ENCODE measurements around the gene SGPL1. TPM values are rescaled to one million over a fixed set of nuclear protein-coding genes. Genes with fewer than 3 reads are reported as not detected.

The SGPL1 gene
- total RNA-seq, 5 donors from 2014 or later (not counting 1 experiment from before 2014, with no cell fraction given), result 25.0 to 36.8 (median 27.9) TPM

- DNase-seq, result no peak
- H3K4me1 ChIP-seq (ENCODE audit: control insufficient read depth in 1 of 2, extremely low read depth in 1 of 2, insufficient read depth in 2 of 2, low read length in 2 of 2), result peaks cover 0 to 12% of the 10 kb centered on the region in 2 experiments
- CTCF ChIA-PET, result interaction anchor here (0.5 kb wide), 2 partner anchors 9 to 1487 kb away, joined by 3 to 6 read pairs; no protein-coding TSS in a partner anchor
- peak overlapping the region; percentile 31 to 84 for H3K27ac Mint-ChIP-seq
- 86% methylated on average over 10 of the region's 18 CpGs for WGBS (ENCODE audit: insufficient coverage)
- H3K4me3 ChIP-seq (ENCODE audit: control insufficient read depth in 1 of 2, extremely low read depth in 1 of 2, low read length in 1 of 2), result no peak overlapping the region
- peak overlapping the region; percentile 24 to 87 (median 86) for H3K4me3 Mint-ChIP-seq
- no peak for ATAC-seq (replicated peaks in 1 of 4)
- peaks cover 0 to 13% of the 10 kb centered on the region in 2 donors for H3K36me3 ChIP-seq (ENCODE audit: control insufficient read depth in 2 of 2, extremely low read depth in 1 of 2, insufficient read depth in 1 of 2, low read length in 1 of 2)
- no peaks in the 10 kb centered on the region for H3K27me3 ChIP-seq (replicated peaks in 1 of 2; ENCODE audit: control insufficient read depth in 2 of 2, extremely low read depth in 1 of 2, insufficient read depth in 2 of 2, low read length in 1 of 2)
- no peaks in the 10 kb centered on the region for H3K9me3 ChIP-seq
- POLR2A ChIA-PET, result no interaction called here
- no peaks in the 10 kb centered on the region for H3K27me3 Mint-ChIP-seq
- H3K36me3 Mint-ChIP-seq, result peaks cover 12% of the 10 kb centered on the region
- H3K4me1 Mint-ChIP-seq, result peaks cover 4 to 16% (median 10%) of the 10 kb centered on the region in 3 donors
- H3K9me3 Mint-ChIP-seq, result no peaks in the 10 kb centered on the region
- H3K27ac ChIP-seq (ENCODE audit: low read length), result peak overlapping the region; percentile 86
These were observed 70.5 kb downstream of the SGPL1 start for GRCh38 chr10:70885931-70886903.

- DNase-seq (no peak), ATAC-seq (replicated peaks in 1 of 4) (no peak)
- WGBS (ENCODE audit: insufficient coverage), result 100% methylated on average over 6 of the region's 12 CpGs
- Mint-ChIP-seq H3K4me1 (peaks cover 4 to 16% (median 10%) of the 10 kb centered on the region in 3 donors), H3K27ac (peak overlapping the region; percentile 82 to 84), H3K36me3 (peaks cover 12% of the 10 kb centered on the region), H3K9me3 (no peaks in the 10 kb centered on the region), H3K4me3 (peak overlapping the region; percentile 77 to 87 (median 86)), H3K27me3 (no peaks in the 10 kb centered on the region)
- Histone ChIP-seq H3K36me3 (ENCODE audit: control insufficient read depth in 2 of 2, extremely low read depth in 1 of 2, insufficient read depth in 1 of 2, low read length in 1 of 2) (peaks cover 0 to 13% of the 10 kb centered on the region in 2 donors), H3K27ac (ENCODE audit: low read length) (peak overlapping the region; percentile 86), H3K9me3 (no peaks in the 10 kb centered on the region), H3K27me3 (replicated peaks in 1 of 2; ENCODE audit: control insufficient read depth in 2 of 2, extremely low read depth in 1 of 2, insufficient read depth in 2 of 2, low read length in 1 of 2) (no peaks in the 10 kb centered on the region), H3K4me3 (ENCODE audit: control insufficient read depth in 1 of 2, extremely low read depth in 1 of 2, low read length in 1 of 2) (peak overlapping the region in 1 of 2 donors; percentile 97), H3K4me1 (ENCODE audit: control insufficient read depth in 1 of 2, extremely low read depth in 1 of 2, insufficient read depth in 2 of 2, low read length in 2 of 2) (peaks cover 0 to 12% of the 10 kb centered on the region in 2 experiments)
- CTCF ChIA-PET, result interaction anchor here (0.5 to 0.9 kb wide), 4 partner anchors 9 to 1486 kb away, joined by 3 to 6 read pairs (median 4); no protein-coding TSS in a partner anchor
- POLR2A ChIA-PET, result interaction anchor here in 1 of 2 donors (0.5 kb wide), 1 partner anchor 9 kb away, joined by 3 read pairs; no protein-coding TSS in a partner anchor
These were observed 71.3 kb downstream of the SGPL1 start for GRCh38 chr10:70886921-70887665.

- no peaks in the 10 kb centered on the region for H3K27me3 ChIP-seq (replicated peaks in 1 of 2; ENCODE audit: control insufficient read depth in 2 of 2, extremely low read depth in 1 of 2, insufficient read depth in 2 of 2, low read length in 1 of 2)
- Mint-ChIP-seq H3K27ac (peak within 1 kb of the TSS; percentile 82 to 84), H3K9me3 (no peaks in the 10 kb centered on the region), H3K36me3 (peaks cover 12% of the 10 kb centered on the region), H3K4me3 (peak within 1 kb of the TSS; percentile 86 to 89 (median 87)), H3K27me3 (no peaks in the 10 kb centered on the region), H3K4me1 (peaks cover 7 to 17% (median 10%) of the 10 kb centered on the region in 3 donors)
- POLR2A ChIA-PET, result interaction anchor here in 1 of 2 donors (0.5 kb wide), 1 partner anchor 10 kb away, joined by 3 read pairs; no protein-coding TSS in a partner anchor
- ATAC-seq (replicated peaks in 1 of 4) (peak; percentile 80 to 92 (median 83)), DNase-seq (peak; percentile 46 to 82 (median 70))
- H3K36me3 ChIP-seq (ENCODE audit: control insufficient read depth in 2 of 2, extremely low read depth in 1 of 2, insufficient read depth in 1 of 2, low read length in 1 of 2), result peaks cover 0 to 11% of the 10 kb centered on the region in 2 donors
- peaks cover 0 to 12% of the 10 kb centered on the region in 2 experiments for H3K4me1 ChIP-seq (ENCODE audit: control insufficient read depth in 1 of 2, extremely low read depth in 1 of 2, insufficient read depth in 2 of 2, low read length in 2 of 2)
- CTCF ChIA-PET, result interaction anchor here (0.6 to 0.9 kb wide), 3 partner anchors 10 to 329 kb away, joined by 3 to 6 read pairs (median 3); no protein-coding TSS in a partner anchor
- H3K9me3 ChIP-seq, result no peaks in the 10 kb centered on the region
- H3K4me3 ChIP-seq (ENCODE audit: control insufficient read depth in 1 of 2, extremely low read depth in 1 of 2, low read length in 1 of 2), result peak within 1 kb of the TSS; percentile 68 to 97
- H3K27ac ChIP-seq (ENCODE audit: low read length), result peak within 1 kb of the TSS; percentile 86
- WGBS (ENCODE audit: insufficient coverage), result under 1% methylated on average over 77 of the region's 85 CpGs
These were observed 72.4 kb downstream of the SGPL1 start, which contains the start of gene PCBD1 for GRCh38 chr10:70887804-70888800. Gene PCBD1, minus strand, starts transcription at chr10:70888565. Its CDS starts 32 bp downstream, at chr10:70888533.

- WGBS (ENCODE audit: insufficient coverage), result 100% methylated on average over 2 of the region's 3 CpGs
These were observed 73.5 kb downstream of the SGPL1 start for GRCh38 chr10:70889291-70889690.

GRCh38 chr10:70890917-70891431 is 75.2 kb downstream of the SGPL1 start:
- ATAC-seq (replicated peaks in 1 of 4) (no peak), DNase-seq (no peak)
- Mint-ChIP-seq H3K27me3 (no peaks in the 10 kb centered on the region), H3K4me3 (no peak overlapping the region), H3K36me3 (no peaks in the 10 kb centered on the region), H3K9me3 (no peaks in the 10 kb centered on the region), H3K4me1 (peaks cover 10 to 17% (median 10%) of the 10 kb centered on the region in 3 donors), H3K27ac (no peak overlapping the region)
- Histone ChIP-seq H3K4me1 (ENCODE audit: control insufficient read depth in 1 of 2, extremely low read depth in 1 of 2, insufficient read depth in 2 of 2, low read length in 2 of 2) (peaks cover 0 to 12% of the 10 kb centered on the region in 2 experiments), H3K9me3 (no peaks in the 10 kb centered on the region), H3K27ac (ENCODE audit: low read length) (no peak overlapping the region), H3K27me3 (replicated peaks in 1 of 2; ENCODE audit: control insufficient read depth in 2 of 2, extremely low read depth in 1 of 2, insufficient read depth in 2 of 2, low read length in 1 of 2) (no peaks in the 10 kb centered on the region), H3K36me3 (ENCODE audit: control insufficient read depth in 2 of 2, extremely low read depth in 1 of 2, insufficient read depth in 1 of 2, low read length in 1 of 2) (no peaks in the 10 kb centered on the region), H3K4me3 (ENCODE audit: control insufficient read depth in 1 of 2, extremely low read depth in 1 of 2, low read length in 1 of 2) (no peak overlapping the region)
- ChIA-PET POLR2A (no interaction called here), CTCF (interaction anchor here in 1 of 2 donors (0.6 kb wide), 1 partner anchor 85 kb away, joined by 3 read pairs; no protein-coding TSS in a partner anchor)
- 98% methylated on average over 5 of the region's 7 CpGs for WGBS (ENCODE audit: insufficient coverage)

More at GRCh38 chr10:70889291-70889690, 73.5 kb downstream of the SGPL1 start:
- ATAC-seq (replicated peaks in 1 of 4) (no peak), DNase-seq (no peak)
- Mint-ChIP-seq H3K4me1 (peaks cover 10 to 17% (median 10%) of the 10 kb centered on the region in 3 donors), H3K9me3 (no peaks in the 10 kb centered on the region), H3K27me3 (no peaks in the 10 kb centered on the region), H3K4me3 (peak overlapping the region; percentile 86 to 89 (median 87)), H3K27ac (peak overlapping the region in 1 of 2 donors; percentile 44), H3K36me3 (peaks cover 4% of the 10 kb centered on the region)
- no peak overlapping the region for H3K27ac ChIP-seq (ENCODE audit: low read length)
- peaks cover 0 to 12% of the 10 kb centered on the region in 2 experiments for H3K4me1 ChIP-seq (ENCODE audit: control insufficient read depth in 1 of 2, extremely low read depth in 1 of 2, insufficient read depth in 2 of 2, low read length in 2 of 2)
- no peak overlapping the region for H3K4me3 ChIP-seq (ENCODE audit: control insufficient read depth in 1 of 2, extremely low read depth in 1 of 2, low read length in 1 of 2)
- no peaks in the 10 kb centered on the region for H3K27me3 ChIP-seq (replicated peaks in 1 of 2; ENCODE audit: control insufficient read depth in 2 of 2, extremely low read depth in 1 of 2, insufficient read depth in 2 of 2, low read length in 1 of 2)
- ChIA-PET POLR2A (no interaction called here), CTCF (interaction anchor here in 1 of 2 donors (0.6 kb wide), 1 partner anchor 43 kb away, joined by 3 read pairs; no protein-coding TSS in a partner anchor)
- no peaks in the 10 kb centered on the region for H3K9me3 ChIP-seq
- peaks cover 0 to 7% of the 10 kb centered on the region in 2 donors for H3K36me3 ChIP-seq (ENCODE audit: control insufficient read depth in 2 of 2, extremely low read depth in 1 of 2, insufficient read depth in 1 of 2, low read length in 1 of 2)

Data from T-cell (primary cell).